ENCODE measurements around the gene KPNB1.

KPNB1 gene

GRCh38 chr17:47717261-47717697 lies 67.6 kb downstream of the KPNB1 start:
- H3K36me3 ChIP-seq (ENCODE audit: control insufficient read depth in 2 of 2, insufficient read depth in 1 of 2, low read length in 2 of 2) = no peaks in the 10 kb centered on the region
- H3K4me1 ChIP-seq (ENCODE audit: control insufficient read depth, insufficient read depth, low read length) = peaks cover 2% of the 10 kb centered on the region
- no peak overlapping the region for H3K4me3 ChIP-seq (ENCODE audit: low read depth, low read length)
- CTCF ChIA-PET = interaction anchor here (0.7 to 2.7 kb wide), 4 partner anchors 10 to 743 kb away, joined by 3 to 25 read pairs (median 5); no protein-coding TSS in a partner anchor
- no peak overlapping the region for H3K27ac ChIP-seq (ENCODE audit: extremely low read depth, low read depth, low read length)
- POLR2A ChIA-PET = interaction anchor here (1.2 to 1.7 kb wide), 2 partner anchors 10 to 16 kb away, joined by 3 to 5 read pairs; no protein-coding TSS in a partner anchor
- no peaks in the 10 kb centered on the region for H3K9me3 ChIP-seq (ENCODE audit: control insufficient read depth, insufficient read depth, low read depth, low read length)
- TF ChIP-seq ZBTB48 (tag by site-specific recombination; IDR thresholded peaks at IDR 0.05) (no peak), ZNF394 (tag by site-specific recombination; IDR thresholded peaks at IDR 0.05; ENCODE audit: borderline replicate concordance) (no peak), GLIS1 (tag by site-specific recombination; IDR thresholded peaks at IDR 0.05) (peak; percentile 31; the same call in 1 of the 2 replicates), SP3 (tag by site-specific recombination; IDR thresholded peaks at IDR 0.05) (no peak), ZNF747 (tag by site-specific recombination; IDR thresholded peaks at IDR 0.05) (no peak), GLIS2 (tag by site-specific recombination; IDR thresholded peaks at IDR 0.05) (peak; percentile 34; the same call in 1 of the 2 replicates), ZNF280C (tag by site-specific recombination; IDR thresholded peaks at IDR 0.05) (no peak), ZXDB (tag by site-specific recombination; IDR thresholded peaks at IDR 0.05) (no peak), SALL2 (tag by site-specific recombination; IDR thresholded peaks at IDR 0.05; ENCODE audit: borderline replicate concordance) (no peak), ZNF214 (tag by site-specific recombination; IDR thresholded peaks at IDR 0.05; ENCODE audit: borderline replicate concordance) (no peak), EGR2 (tag by site-specific recombination; IDR thresholded peaks at IDR 0.05; ENCODE audit: low read depth) (peak; percentile 61; the same call in 1 of the 2 replicates), ATF2 (tag by site-specific recombination; IDR thresholded peaks at IDR 0.05; ENCODE audit: low read depth) (no peak), ZBTB49 (tag by site-specific recombination; IDR thresholded peaks at IDR 0.05; ENCODE audit: low read depth) (no peak), ZNF549 (tag by site-specific recombination; IDR thresholded peaks at IDR 0.05) (no peak), ZFHX2 (tag by site-specific recombination; conservative IDR thresholded peaks at IDR 0.05) (peak; percentile 53), ZIC2 (tag by site-specific recombination; IDR thresholded peaks at IDR 0.05) (peak; percentile 60)
- TF ChIP-seq, protein P1, sequence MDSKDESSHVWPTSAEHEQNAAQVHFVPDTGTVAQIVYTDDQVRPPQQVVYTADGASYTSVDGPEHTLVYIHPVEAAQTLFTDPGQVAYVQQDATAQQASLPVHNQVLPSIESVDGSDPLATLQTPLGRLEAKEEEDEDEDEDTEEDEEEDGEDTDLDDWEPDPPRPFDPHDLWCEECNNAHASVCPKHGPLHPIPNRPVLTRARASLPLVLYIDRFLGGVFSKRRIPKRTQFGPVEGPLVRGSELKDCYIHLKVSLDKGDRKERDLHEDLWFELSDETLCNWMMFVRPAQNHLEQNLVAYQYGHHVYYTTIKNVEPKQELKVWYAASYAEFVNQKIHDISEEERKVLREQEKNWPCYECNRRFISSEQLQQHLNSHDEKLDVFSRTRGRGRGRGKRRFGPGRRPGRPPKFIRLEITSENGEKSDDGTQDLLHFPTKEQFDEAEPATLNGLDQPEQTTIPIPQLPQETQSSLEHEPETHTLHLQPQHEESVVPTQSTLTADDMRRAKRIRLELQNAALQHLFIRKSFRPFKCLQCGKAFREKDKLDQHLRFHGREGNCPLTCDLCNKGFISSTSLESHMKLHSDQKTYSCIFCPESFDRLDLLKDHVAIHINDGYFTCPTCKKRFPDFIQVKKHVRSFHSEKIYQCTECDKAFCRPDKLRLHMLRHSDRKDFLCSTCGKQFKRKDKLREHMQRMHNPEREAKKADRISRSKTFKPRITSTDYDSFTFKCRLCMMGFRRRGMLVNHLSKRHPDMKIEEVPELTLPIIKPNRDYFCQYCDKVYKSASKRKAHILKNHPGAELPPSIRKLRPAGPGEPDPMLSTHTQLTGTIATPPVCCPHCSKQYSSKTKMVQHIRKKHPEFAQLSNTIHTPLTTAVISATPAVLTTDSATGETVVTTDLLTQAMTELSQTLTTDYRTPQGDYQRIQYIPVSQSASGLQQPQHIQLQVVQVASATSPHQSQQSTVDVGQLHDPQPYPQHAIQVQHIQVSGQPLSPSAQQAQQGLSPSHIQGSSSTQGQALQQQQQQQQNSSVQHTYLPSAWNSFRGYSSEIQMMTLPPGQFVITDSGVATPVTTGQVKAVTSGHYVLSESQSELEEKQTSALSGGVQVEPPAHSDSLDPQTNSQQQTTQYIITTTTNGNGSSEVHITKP (tag by site-specific recombination; IDR thresholded peaks at IDR 0.05) = peak; percentile 71
- TF ChIP-seq, protein P2, sequence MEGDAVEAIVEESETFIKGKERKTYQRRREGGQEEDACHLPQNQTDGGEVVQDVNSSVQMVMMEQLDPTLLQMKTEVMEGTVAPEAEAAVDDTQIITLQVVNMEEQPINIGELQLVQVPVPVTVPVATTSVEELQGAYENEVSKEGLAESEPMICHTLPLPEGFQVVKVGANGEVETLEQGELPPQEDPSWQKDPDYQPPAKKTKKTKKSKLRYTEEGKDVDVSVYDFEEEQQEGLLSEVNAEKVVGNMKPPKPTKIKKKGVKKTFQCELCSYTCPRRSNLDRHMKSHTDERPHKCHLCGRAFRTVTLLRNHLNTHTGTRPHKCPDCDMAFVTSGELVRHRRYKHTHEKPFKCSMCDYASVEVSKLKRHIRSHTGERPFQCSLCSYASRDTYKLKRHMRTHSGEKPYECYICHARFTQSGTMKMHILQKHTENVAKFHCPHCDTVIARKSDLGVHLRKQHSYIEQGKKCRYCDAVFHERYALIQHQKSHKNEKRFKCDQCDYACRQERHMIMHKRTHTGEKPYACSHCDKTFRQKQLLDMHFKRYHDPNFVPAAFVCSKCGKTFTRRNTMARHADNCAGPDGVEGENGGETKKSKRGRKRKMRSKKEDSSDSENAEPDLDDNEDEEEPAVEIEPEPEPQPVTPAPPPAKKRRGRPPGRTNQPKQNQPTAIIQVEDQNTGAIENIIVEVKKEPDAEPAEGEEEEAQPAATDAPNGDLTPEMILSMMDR (tag by site-specific recombination; IDR thresholded peaks at IDR 0.05) = peak; percentile 70
- TF ChIP-seq, protein P3, sequence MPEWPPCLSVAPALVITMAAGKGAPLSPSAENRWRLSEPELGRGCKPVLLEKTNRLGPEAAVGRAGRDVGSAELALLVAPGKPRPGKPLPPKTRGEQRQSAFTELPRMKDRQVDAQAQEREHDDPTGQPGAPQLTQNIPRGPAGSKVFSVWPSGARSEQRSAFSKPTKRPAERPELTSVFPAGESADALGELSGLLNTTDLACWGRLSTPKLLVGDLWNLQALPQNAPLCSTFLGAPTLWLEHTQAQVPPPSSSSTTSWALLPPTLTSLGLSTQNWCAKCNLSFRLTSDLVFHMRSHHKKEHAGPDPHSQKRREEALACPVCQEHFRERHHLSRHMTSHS (tag by site-specific recombination; IDR thresholded peaks at IDR 0.05) = no peak
- TF ChIP-seq, protein P4, sequence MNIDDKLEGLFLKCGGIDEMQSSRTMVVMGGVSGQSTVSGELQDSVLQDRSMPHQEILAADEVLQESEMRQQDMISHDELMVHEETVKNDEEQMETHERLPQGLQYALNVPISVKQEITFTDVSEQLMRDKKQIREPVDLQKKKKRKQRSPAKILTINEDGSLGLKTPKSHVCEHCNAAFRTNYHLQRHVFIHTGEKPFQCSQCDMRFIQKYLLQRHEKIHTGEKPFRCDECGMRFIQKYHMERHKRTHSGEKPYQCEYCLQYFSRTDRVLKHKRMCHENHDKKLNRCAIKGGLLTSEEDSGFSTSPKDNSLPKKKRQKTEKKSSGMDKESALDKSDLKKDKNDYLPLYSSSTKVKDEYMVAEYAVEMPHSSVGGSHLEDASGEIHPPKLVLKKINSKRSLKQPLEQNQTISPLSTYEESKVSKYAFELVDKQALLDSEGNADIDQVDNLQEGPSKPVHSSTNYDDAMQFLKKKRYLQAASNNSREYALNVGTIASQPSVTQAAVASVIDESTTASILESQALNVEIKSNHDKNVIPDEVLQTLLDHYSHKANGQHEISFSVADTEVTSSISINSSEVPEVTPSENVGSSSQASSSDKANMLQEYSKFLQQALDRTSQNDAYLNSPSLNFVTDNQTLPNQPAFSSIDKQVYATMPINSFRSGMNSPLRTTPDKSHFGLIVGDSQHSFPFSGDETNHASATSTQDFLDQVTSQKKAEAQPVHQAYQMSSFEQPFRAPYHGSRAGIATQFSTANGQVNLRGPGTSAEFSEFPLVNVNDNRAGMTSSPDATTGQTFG (tag by site-specific recombination; IDR thresholded peaks at IDR 0.05; ENCODE audit: borderline replicate concordance) = no peak
